K562 (cell line): Measurements from ENCODE around the gene ARHGEF3. TPM values are rescaled to one million over a fixed set of nuclear protein-coding genes. Genes with fewer than 3 reads are reported as not detected.

Source experiments
- ATAC-seq: fragments of 200-7000 bp; cut with Tn5 transposase; 3 replicates; pipeline ENCODE4 v1.9.1; 2020; ENCODE audit warnings: moderate library complexity
- BruUV-seq: library from RNA; stranded (reverse); fragments of 400-500 nt; replicated peaks from 2 replicates; lab custom pipeline; 2021; lab: Mats Ljungman, UMichigan
- CTCF ChIA-PET: fragments of 300-600 bp; formaldehyde crosslinking; extraction: SDS; loops from one replicate; lab custom pipeline; 2021; ENCODE audit warnings: low intra/inter-chr PET ratio; lab: Yijun Ruan, JAX
- POLR2A ChIA-PET: fragments of 300-600, 350-650 bp; sonication (Branson Sonifier 250); formaldehyde crosslinking; extraction: SDS; loops from one replicate; lab custom pipeline; 2021; ENCODE audit warnings: antibody characterized with exemption, inconsistent platforms; lab: Yijun Ruan, JAX
- DNase-seq, 4 experiments: peaks; one replicate each; pipeline versions ENCODE4 v3.0.0 to v3.0.0-alpha.2; 2011 to 2018; ENCODE audit warnings: low spot score in 3 of 4, mixed read lengths in 3 of 4; ENCODE audit errors: extremely low read depth in 1 of 4
- FAIRE-seq: peaks from 2 replicates; lab custom pipeline; 2011; peaks lifted over from hg19 to GRCh38; lab: Jason Lieb, UNC
- H2AFZ ChIP-seq: 2 replicates; pipeline ENCODE4 v1.6.0; 2011; ENCODE audit warnings: low read depth, low read length, control low read depth, inconsistent platforms
- H3K27ac ChIP-seq: fragments of 200-600 bp; 3 replicates; pipeline ENCODE4 v1.8.0; 2011; ENCODE audit warnings: low read depth, mild to moderate bottlenecking, control low read depth, inconsistent platforms, low read length, moderate library complexity, mixed read lengths; ENCODE audit errors: extremely low read depth
- H3K27me3 ChIP-seq, 2 experiments: fragments of 300-600 bp in 1 of 2; 2 replicates in 1 of 2; 3 replicates in 1 of 2; pipeline versions ENCODE4 v1.6.0 to v1.8.0; 2011; ENCODE audit warnings: inconsistent platforms in 2 of 2, low read length in 2 of 2, mild to moderate bottlenecking in 1 of 2, mixed read lengths in 1 of 2, moderate library complexity in 1 of 2; ENCODE audit not compliant: control insufficient read depth in 2 of 2, insufficient read depth in 2 of 2
- H3K36me3 ChIP-seq: fragments of 300-600 bp; 3 replicates; pipeline ENCODE4 v1.8.0; 2011; ENCODE audit warnings: mild to moderate bottlenecking, low read length, inconsistent platforms; ENCODE audit not compliant: control insufficient read depth, insufficient read depth
- H3K4me1 ChIP-seq, 2 experiments: fragments of 200-600 bp in 1 of 2; replicated peaks in 1 of 2; 2 replicates in 1 of 2; 3 replicates in 1 of 2; pipeline versions ENCODE4 v1.5.1 to v1.8.0; 2011; ENCODE audit warnings: inconsistent platforms in 2 of 2, low read length in 2 of 2, mild to moderate bottlenecking in 1 of 2, mixed read lengths in 1 of 2, moderate library complexity in 1 of 2; ENCODE audit not compliant: control insufficient read depth in 2 of 2, insufficient read depth in 2 of 2
- H3K4me2 ChIP-seq: 2 replicates; pipeline ENCODE4 v1.6.1; 2011; ENCODE audit warnings: low read length, control low read depth, inconsistent platforms, mixed read lengths; ENCODE audit not compliant: insufficient read depth
- H3K4me3 ChIP-seq: fragments of 200-600 bp; sonication (generic), shearing (Covaris generic); 2 replicates; pipeline ENCODE4 v1.5.1; 2016; ENCODE audit warnings: control low read depth, inconsistent platforms
- H3K79me2 ChIP-seq: fragments of 200-600 bp; 3 replicates; pipeline ENCODE4 v1.8.0; 2011; ENCODE audit warnings: low read length, inconsistent platforms; ENCODE audit not compliant: control insufficient read depth, insufficient read depth
- H3K9ac ChIP-seq, 2 experiments: 2 replicates each; pipeline versions ENCODE4 v1.6.0 to v1.6.1; 2011; ENCODE audit warnings: low read depth in 2 of 2, low read length in 2 of 2, control low read depth in 1 of 2, inconsistent platforms in 1 of 2, mild to moderate bottlenecking in 1 of 2, mixed read lengths in 1 of 2; ENCODE audit not compliant: insufficient read depth in 1 of 2
- H3K9me1 ChIP-seq: one replicate; pipeline ENCODE4 v1.6.0; 2011; ENCODE audit warnings: inconsistent platforms, mild to moderate bottlenecking, low read length, moderate library complexity; ENCODE audit not compliant: control insufficient read depth, insufficient read depth
- H3K9me3 ChIP-seq: replicated peaks from 2 replicates; pipeline ENCODE4 v1.5.1; 2011; ENCODE audit warnings: low read depth, low read length, inconsistent platforms; ENCODE audit not compliant: control insufficient read depth, insufficient read depth
- H4K20me1 ChIP-seq: replicated peaks from 2 replicates; pipeline ENCODE4 v1.6.1; 2011; ENCODE audit warnings: low read length, inconsistent platforms, mixed read lengths; ENCODE audit not compliant: control insufficient read depth, insufficient read depth
- CHAMP1 ChIP-seq: fragments of 450-650 bp; IDR thresholded peaks from 2 replicates; pipeline ENCODE4 v1.6.1; 2016; ENCODE audit warnings: mild to moderate bottlenecking
- CHD1 ChIP-seq: fragments of 200-600 bp; sonication (generic); IDR thresholded peaks from one replicate; pipeline ENCODE4 v1.6.1; 2012; ENCODE audit warnings: mild to moderate bottlenecking, moderate library complexity, low read length, inconsistent platforms
- E2F4 ChIP-seq: sonication (generic); formaldehyde crosslinking; IDR thresholded peaks from 2 replicates; pipeline ENCODE4 v1.8.0; 2022; ENCODE audit warnings: mild to moderate bottlenecking, low read depth, missing genetic modification reagents
- EHMT2 ChIP-seq: fragments of 450-650 bp; IDR thresholded peaks from 2 replicates; pipeline ENCODE4 v1.6.1; 2018; ENCODE audit warnings: antibody characterized with exemption
- EP400 ChIP-seq: fragments of 450-650 bp; IDR thresholded peaks from 2 replicates; pipeline ENCODE4 v1.6.1; 2017; ENCODE audit warnings: antibody characterized with exemption, mild to moderate bottlenecking, moderate library complexity
- MNT ChIP-seq, 2 experiments: fragments of 450-650 bp; conservative IDR thresholded peaks; 2 replicates each; pipeline ENCODE4 v1.6.1; 2017; ENCODE audit warnings: mild to moderate bottlenecking in 2 of 2, moderate library complexity in 2 of 2
- MXD1 ChIP-seq: fragments of 250-450 bp; sonication (Bioruptor Pico); IDR thresholded peaks from 2 replicates; pipeline ENCODE4 v1.8.0; 2021; ENCODE audit warnings: borderline replicate concordance, mild to moderate bottlenecking, moderate library complexity; ENCODE audit not compliant: poor library complexity, severe bottlenecking
- POU5F1 ChIP-seq: fragments of 150-350 bp; IDR thresholded peaks from 2 replicates; pipeline ENCODE4 v1.6.1; 2014; ENCODE audit warnings: borderline replicate concordance, low read length, low read depth, mild to moderate bottlenecking; ENCODE audit not compliant: partially characterized antibody
- SMAD1 ChIP-seq: fragments of 150-350 bp; IDR thresholded peaks from 2 replicates; pipeline ENCODE4 v1.6.1; 2014; ENCODE audit warnings: low read length, low read depth; ENCODE audit not compliant: partially characterized antibody
- SRSF3 ChIP-seq: fragments of 200-400 bp; formaldehyde crosslinking; IDR thresholded peaks from 2 replicates; pipeline ENCODE4 v1.6.1; 2016; ENCODE audit warnings: mild to moderate bottlenecking, low read length, moderate library complexity; ENCODE audit not compliant: insufficient read depth
- TCF15 ChIP-seq: fragments of 250-450 bp; sonication (Bioruptor Pico); IDR thresholded peaks from 2 replicates; pipeline ENCODE4 v1.8.0; 2022; ENCODE audit warnings: moderate library complexity, mild to moderate bottlenecking, inconsistent platforms
- TOE1 ChIP-seq, 2 experiments: fragments of 450-650 bp in 1 of 2; sonication (generic) in 1 of 2; formaldehyde crosslinking in 1 of 2; IDR thresholded peaks; 2 replicates each; pipeline versions ENCODE4 v1.7.1 to v1.8.0; 2016 to 2022; ENCODE audit warnings: borderline replicate concordance in 2 of 2, mild to moderate bottlenecking in 2 of 2, antibody characterized with exemption in 1 of 2, inconsistent platforms in 1 of 2, low read depth in 1 of 2, missing genetic modification reagents in 1 of 2, moderate library complexity in 1 of 2
- USF2 ChIP-seq: sonication (generic); formaldehyde crosslinking; IDR thresholded peaks from 2 replicates; pipeline ENCODE4 v1.5.0; 2020; ENCODE audit warnings: missing genetic modification reagents
- ZBED1 ChIP-seq: IDR thresholded peaks from 2 replicates; pipeline ENCODE4 v1.6.1; 2014
- ZNF165 ChIP-seq: fragments of 250-450 bp; sonication (Bioruptor Pico); IDR thresholded peaks from 2 replicates; pipeline ENCODE4 v1.4.0; 2020; ENCODE audit warnings: borderline replicate concordance
- ZNF408 ChIP-seq: fragments of 250-450 bp; sonication (Bioruptor Pico); IDR thresholded peaks from 2 replicates; pipeline ENCODE4 v1.4.0; 2020; ENCODE audit warnings: low read depth, mild to moderate bottlenecking, moderate library complexity
- in situ Hi-C: fragments of 300-500 bp; cut with MboI; formaldehyde crosslinking; loops from 4 replicates; pipeline ENCODE4 v1.15.0; 2018; ENCODE audit warnings: inconsistent platforms, mixed read lengths
- intact Hi-C: fragments of 100-400 bp; cut with micrococcal nuclease; formaldehyde crosslinking; loops from 2 replicates; pipeline ENCODE4 v1.14.2; 2022
- polyA plus RNA-seq, 8 experiments: library from polyadenylated mRNA; depleted of rRNA in 4 of 8; stranded (reverse) in 5 of 8; unstranded in 3 of 8; fragments of >200 nt; fragmentation: Nextera tagmentation in 2 of 8; fragmentation: Illumina TruSeq in 1 of 8; extraction: Ambion mirVana in 2 of 8; extraction: Trizol in 1 of 8; gene quantifications; 2 replicates each; pipeline versions ENCODE4 v1.2.1 to v1.2.3, GENCODE V29; 2011 to 2014; ENCODE audit warnings: inconsistent platforms in 1 of 8, missing spikeins in 1 of 8
- total RNA-seq, 7 experiments: library from RNA; depleted of rRNA in 6 of 7; stranded (reverse); fragments of >200 nt in 6 of 7; fragmentation: Illumina TruSeq in 2 of 7; extraction: Trizol in 2 of 7; gene quantifications; 2 replicates each; pipeline versions ENCODE4 v1.2.1 to v1.2.3, GENCODE V29; 2011 to 2021; ENCODE audit warnings: low replicate concordance in 1 of 7

The ARHGEF3 gene
- total and polyA plus RNA-seq, 9 of the 15 experiments (the other 6 are each of a cell fraction or from before 2014, with no cell fraction given): 0.77 to 2.7 (median 1.4) TPM

- Histone ChIP-seq H3K27ac (no peak overlapping the region), H3K79me2 (no peaks in the 10 kb centered on the region), H3K9me3 (no peaks in the 10 kb centered on the region), H3K9ac (no peak overlapping the region), H3K4me3 (no peak overlapping the region), H3K4me1 (no peaks in the 10 kb centered on the region; a peak in 1 of 5 replicates), H2AFZ (no peak overlapping the region), H3K9me1 (no peaks in the 10 kb centered on the region), H3K4me2 (no peak overlapping the region), H4K20me1 (no peaks in the 10 kb centered on the region), H3K27me3 (peaks cover 0 to 8% of the 10 kb centered on the region in 2 experiments; a peak in 2 of 5 replicates), H3K36me3 (no peaks in the 10 kb centered on the region)
- FAIRE-seq (no peak), ATAC-seq (no peak), DNase-seq (no peak)
- in situ Hi-C loops: no loop called here
- ChIA-PET POLR2A (no interaction called here), CTCF (no interaction called here)
- BruUV-seq: no TSS peak
- intact Hi-C loops: no loop called here
- no peak for TF ChIP-seq POU5F1
- no peak for TF ChIP-seq SRSF3
- no peak for TF ChIP-seq ZNF408
- TF ChIP-seq EP400: no peak
- TF ChIP-seq EHMT2: no peak
- no peak for TF ChIP-seq ZNF165 (CRISPR knock-in tag)
- no peak for TF ChIP-seq SMAD1
- no peak for TF ChIP-seq CHAMP1
- TF ChIP-seq TOE1 (IDR thresholded peaks at IDR 0.05; ENCODE audit: borderline replicate concordance): no peak
- no peak for TF ChIP-seq TOE1 (CRISPR knock-in tag; IDR thresholded peaks at IDR 0.05; ENCODE audit: borderline replicate concordance, low read depth)
- no peak for TF ChIP-seq MNT (conservative IDR thresholded peaks at IDR 0.05)
- TF ChIP-seq CHD1: no peak
- no peak for TF ChIP-seq MXD1 (CRISPR knock-in tag)
- no peak for TF ChIP-seq TCF15 (CRISPR knock-in tag)
- TF ChIP-seq ZBED1: no peak
- no peak for TF ChIP-seq USF2 (CRISPR knock-in tag)
- no peak for TF ChIP-seq E2F4 (CRISPR knock-in tag)
Observed at GRCh38 chr3:56833022-56833421, 31.3 kb upstream of the ARHGEF3 start.
